NCI-H2029 treated with DMSO at 0.1 percent for 48 hours (cell line): ENCODE results near the gene LSAMP.
"Not testable (repeated sequence)": the region's sequence is repeated elsewhere in the genome, so short reads cannot be mapped to it uniquely, and the experiment has no call there.

Experiments
- DNase-seq: peaks from one replicate; lab custom pipeline; 2025; lab: John Stamatoyannopoulos, UW

The LSAMP gene

GRCh38 chr3:115890579-115890978 lies 554.7 kb downstream of the LSAMP start:
- no peak for DNase-seq

GRCh38 chr3:115885621-115886020 lies 559.7 kb downstream of the LSAMP start:
- DNase-seq: no peak

- no peak for DNase-seq
Measured at GRCh38 chr3:115877615-115877899, 567.7 kb downstream of the LSAMP start.

GRCh38 chr3:115876876-115877614 lies 568.2 kb downstream of the LSAMP start:
- no peak for DNase-seq

GRCh38 chr3:115875460-115875859 lies 569.8 kb downstream of the LSAMP start:
- no peak for DNase-seq

- no peak for DNase-seq
Measured at GRCh38 chr3:115871735-115872134, 573.6 kb downstream of the LSAMP start.

GRCh38 chr3:115864911-115865310 lies 580.4 kb downstream of the LSAMP start:
- DNase-seq: no peak

GRCh38 chr3:115862849-115863248 lies 582.4 kb downstream of the LSAMP start:
- DNase-seq: no peak

- no peak for DNase-seq
Measured at GRCh38 chr3:115862099-115862498, 583.2 kb downstream of the LSAMP start.

GRCh38 chr3:115861166-115861733 lies 584.0 kb downstream of the LSAMP start:
- no peak for DNase-seq

- DNase-seq: no peak
Measured at GRCh38 chr3:115860766-115861165, 584.5 kb downstream of the LSAMP start.

GRCh38 chr3:115859002-115859807 lies 586.1 kb downstream of the LSAMP start:
- no peak for DNase-seq

GRCh38 chr3:115857518-115858136 lies 587.7 kb downstream of the LSAMP start:
- DNase-seq: no peak

- DNase-seq: no peak
Measured at GRCh38 chr3:115855911-115856310, 589.4 kb downstream of the LSAMP start.

GRCh38 chr3:115853104-115853503 lies 592.2 kb downstream of the LSAMP start:
- DNase-seq: no peak

- DNase-seq: no peak
Measured at GRCh38 chr3:115852278-115852677, 593.0 kb downstream of the LSAMP start.

- DNase-seq: no peak
Measured at GRCh38 chr3:115851571-115851970, 593.7 kb downstream of the LSAMP start.

- DNase-seq: no peak
Measured at GRCh38 chr3:115848641-115849040, 596.6 kb downstream of the LSAMP start.

GRCh38 chr3:115845986-115846385 lies 599.3 kb downstream of the LSAMP start:
- no peak for DNase-seq

- DNase-seq: not testable (repeated sequence)
Measured at GRCh38 chr3:115844729-115845128, 600.6 kb downstream of the LSAMP start.

- peak; percentile 89 for DNase-seq
Measured at GRCh38 chr3:115843206-115843605, 602.1 kb downstream of the LSAMP start.

- no peak for DNase-seq
Measured at GRCh38 chr3:115839246-115839645, 606.0 kb downstream of the LSAMP start.

GRCh38 chr3:115838786-115839185 lies 606.5 kb downstream of the LSAMP start:
- no peak for DNase-seq
